Gastroesophageal sphincter (tissue), 3 donors: ENCODE data around the gene PEX11B.

Experiments used
- POLR2A ChIP-seq, 2 donors: fragments of 450-650 bp; IDR thresholded peaks; one replicate each; pipeline ENCODE4 v1.6.1; 2017; ENCODE audit warnings: antibody characterized with exemption in 2 of 2, mild to moderate bottlenecking in 2 of 2, moderate library complexity in 1 of 2
- TF ChIP-seq, protein P1 (sequence below), 4 experiments: fragments of 200-600 bp in 2 of 4; fragments of 450-650 bp in 2 of 4; sonication (generic) in 1 of 4; IDR thresholded peaks; one replicate each; pipeline ENCODE4 v1.5.1; 2017 to 2019; ENCODE audit warnings: antibody characterized with exemption in 4 of 4, mild to moderate bottlenecking in 2 of 4, moderate library complexity in 2 of 4

GRCh38 chr1:145922266-145922665 lies 3.7 kb upstream of the PEX11B start:
- TF ChIP-seq, protein P1, sequence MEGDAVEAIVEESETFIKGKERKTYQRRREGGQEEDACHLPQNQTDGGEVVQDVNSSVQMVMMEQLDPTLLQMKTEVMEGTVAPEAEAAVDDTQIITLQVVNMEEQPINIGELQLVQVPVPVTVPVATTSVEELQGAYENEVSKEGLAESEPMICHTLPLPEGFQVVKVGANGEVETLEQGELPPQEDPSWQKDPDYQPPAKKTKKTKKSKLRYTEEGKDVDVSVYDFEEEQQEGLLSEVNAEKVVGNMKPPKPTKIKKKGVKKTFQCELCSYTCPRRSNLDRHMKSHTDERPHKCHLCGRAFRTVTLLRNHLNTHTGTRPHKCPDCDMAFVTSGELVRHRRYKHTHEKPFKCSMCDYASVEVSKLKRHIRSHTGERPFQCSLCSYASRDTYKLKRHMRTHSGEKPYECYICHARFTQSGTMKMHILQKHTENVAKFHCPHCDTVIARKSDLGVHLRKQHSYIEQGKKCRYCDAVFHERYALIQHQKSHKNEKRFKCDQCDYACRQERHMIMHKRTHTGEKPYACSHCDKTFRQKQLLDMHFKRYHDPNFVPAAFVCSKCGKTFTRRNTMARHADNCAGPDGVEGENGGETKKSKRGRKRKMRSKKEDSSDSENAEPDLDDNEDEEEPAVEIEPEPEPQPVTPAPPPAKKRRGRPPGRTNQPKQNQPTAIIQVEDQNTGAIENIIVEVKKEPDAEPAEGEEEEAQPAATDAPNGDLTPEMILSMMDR (IDR thresholded peaks at IDR 0.05) = no peak
- TF ChIP-seq POLR2A (IDR thresholded peaks at IDR 0.05) = no peak
